ENCODE results near the gene SND1.

The SND1 gene

GRCh38 chr7:128031901-128032604 is 380.1 kb downstream of the SND1 start:
- no peak for TF ChIP-seq CTCF (IDR thresholded peaks at IDR 0.05; ENCODE audit: low read depth, low read length, missing control alignments)
- peak; percentile 56 for DNase-seq (ENCODE audit: extremely low read depth, low read depth)

GRCh38 chr7:128032605-128033235 is 380.7 kb downstream of the SND1 start:
- DNase-seq (ENCODE audit: extremely low read depth, low read depth), result no peak
- no peak overlapping the region for H3K4me3 ChIP-seq (replicated peaks; ENCODE audit: low read depth, low read length)

More at GRCh38 chr7:128031901-128032604, 380.1 kb downstream of the SND1 start:
- H3K4me3 ChIP-seq (replicated peaks; ENCODE audit: low read depth, low read length), result peak overlapping the region; percentile 26

GRCh38 chr7:128033246-128033645 is 381.3 kb downstream of the SND1 start:
- no peak overlapping the region for H3K4me3 ChIP-seq (replicated peaks; ENCODE audit: low read depth, low read length)
- no peak for DNase-seq (ENCODE audit: extremely low read depth, low read depth)
- TF ChIP-seq CTCF (IDR thresholded peaks at IDR 0.05; ENCODE audit: low read depth, low read length, missing control alignments), result no peak

More at GRCh38 chr7:128032605-128033235, 380.7 kb downstream of the SND1 start:
- no peak for TF ChIP-seq CTCF (IDR thresholded peaks at IDR 0.05; ENCODE audit: low read depth, low read length, missing control alignments)

GRCh38 chr7:128034825-128035224 is 382.8 kb downstream of the SND1 start:
- no peak overlapping the region for H3K4me3 ChIP-seq (replicated peaks; ENCODE audit: low read depth, low read length)
- no peak for DNase-seq (ENCODE audit: extremely low read depth, low read depth)
- no peak for TF ChIP-seq CTCF (IDR thresholded peaks at IDR 0.05; ENCODE audit: low read depth, low read length, missing control alignments)

GRCh38 chr7:128035712-128036111 is 383.7 kb downstream of the SND1 start:
- H3K4me3 ChIP-seq (replicated peaks; ENCODE audit: low read depth, low read length), result no peak overlapping the region
- DNase-seq (ENCODE audit: extremely low read depth, low read depth), result no peak
- TF ChIP-seq CTCF (IDR thresholded peaks at IDR 0.05; ENCODE audit: low read depth, low read length, missing control alignments), result peak; percentile 40

- no peak for DNase-seq (ENCODE audit: extremely low read depth, low read depth)
- TF ChIP-seq CTCF (IDR thresholded peaks at IDR 0.05; ENCODE audit: low read depth, low read length, missing control alignments), result no peak
- no peak overlapping the region for H3K4me3 ChIP-seq (replicated peaks; ENCODE audit: low read depth, low read length)
Measured at GRCh38 chr7:128036226-128036940, 384.4 kb downstream of the SND1 start.
